OCI-LY1 (cell line): ENCODE data around the gene CEP152.

ENCODE experiments used
- H2AFZ ChIP-seq: fragments of 200-600 bp; sonication (generic), shearing (Covaris generic); 2 replicates; pipeline ENCODE4 v1.6.0; 2014; ENCODE audit warnings: antibody characterized with exemption, mild to moderate bottlenecking, low read length
- H3F3A ChIP-seq: fragments of 200-600 bp; sonication (generic), shearing (Covaris generic); 2 replicates; pipeline ENCODE4 v1.6.0; 2014; ENCODE audit warnings: mild to moderate bottlenecking, antibody characterized with exemption, low read length, moderate library complexity; ENCODE audit not compliant: insufficient read depth
- H3K27ac ChIP-seq: fragments of 200-600 bp; sonication (generic); 2 replicates; pipeline ENCODE4 v1.5.1; 2014; ENCODE audit warnings: low read length, mixed run types, mild to moderate bottlenecking, low read depth; ENCODE audit not compliant: poor library complexity, severe bottlenecking
- H3K27me3 ChIP-seq: fragments of 200-600 bp; sonication (generic); 2 replicates; pipeline ENCODE4 v1.6.0; 2014; ENCODE audit warnings: antibody characterized with exemption, mild to moderate bottlenecking, low read length, moderate library complexity; ENCODE audit not compliant: insufficient read depth
- H3K36me3 ChIP-seq: fragments of 200-600 bp; sonication (generic); 2 replicates; pipeline ENCODE4 v1.6.1; 2014; ENCODE audit warnings: mild to moderate bottlenecking, antibody characterized with exemption, low read length, moderate library complexity, mixed read lengths; ENCODE audit not compliant: insufficient read depth
- H3K4me1 ChIP-seq: fragments of 200-600 bp; sonication (generic); 2 replicates; pipeline ENCODE4 v1.5.1; 2014; ENCODE audit warnings: mild to moderate bottlenecking, low read length, moderate library complexity; ENCODE audit not compliant: insufficient read depth, severe bottlenecking
- H3K4me2 ChIP-seq: fragments of 200-600 bp; sonication (generic), shearing (Covaris generic); 2 replicates; pipeline ENCODE4 v1.6.1; 2014; ENCODE audit warnings: low read length
- H3K4me3 ChIP-seq: fragments of 200-600 bp; sonication (generic); 2 replicates; pipeline ENCODE4 v1.5.1; 2014; ENCODE audit warnings: low read length, low read depth, mild to moderate bottlenecking, mixed read lengths; ENCODE audit not compliant: poor library complexity, severe bottlenecking
- H3K79me2 ChIP-seq: fragments of 200-600 bp; shearing (Covaris generic); 2 replicates; pipeline ENCODE4 v1.6.1; 2016; ENCODE audit warnings: mixed run types, low read length, mixed read lengths; ENCODE audit not compliant: insufficient read depth
- H3K9ac ChIP-seq: fragments of 200-600 bp; sonication (generic), shearing (Covaris generic); 2 replicates; pipeline ENCODE4 v1.6.1; 2014; ENCODE audit warnings: mild to moderate bottlenecking, low read length, mixed read lengths
- H3K9me2 ChIP-seq: fragments of 200-600 bp; sonication (generic), shearing (Covaris generic); 2 replicates; pipeline ENCODE4 v1.6.1; 2014; ENCODE audit warnings: low read depth, mild to moderate bottlenecking, low read length, mixed read lengths
- H3K9me3 ChIP-seq: fragments of 200-600 bp; shearing (Covaris generic); 2 replicates; pipeline ENCODE4 v1.6.1; 2014; ENCODE audit warnings: low read length, mixed read lengths
- H4K20me1 ChIP-seq: fragments of 200-600 bp; sonication (generic), shearing (Covaris generic); 2 replicates; pipeline ENCODE4 v1.6.0; 2016; ENCODE audit warnings: mild to moderate bottlenecking, low read length; ENCODE audit not compliant: insufficient read depth
- EZH2 ChIP-seq: fragments of 200-600 bp; sonication (generic), shearing (Covaris generic); IDR thresholded peaks from 2 replicates; pipeline ENCODE4 v1.8.0; 2017; ENCODE audit warnings: borderline replicate concordance, mixed run types, mild to moderate bottlenecking, antibody characterized with exemption, low read length, moderate library complexity, mixed read lengths
- TF ChIP-seq, protein P1 (sequence below): fragments of 200-600 bp; sonication (generic), shearing (Covaris generic); IDR thresholded peaks from 2 replicates; pipeline ENCODE4 v1.5.1; 2017; ENCODE audit warnings: mild to moderate bottlenecking, antibody characterized with exemption, low read length, moderate library complexity, mixed read lengths

CEP152 gene

DNA sequence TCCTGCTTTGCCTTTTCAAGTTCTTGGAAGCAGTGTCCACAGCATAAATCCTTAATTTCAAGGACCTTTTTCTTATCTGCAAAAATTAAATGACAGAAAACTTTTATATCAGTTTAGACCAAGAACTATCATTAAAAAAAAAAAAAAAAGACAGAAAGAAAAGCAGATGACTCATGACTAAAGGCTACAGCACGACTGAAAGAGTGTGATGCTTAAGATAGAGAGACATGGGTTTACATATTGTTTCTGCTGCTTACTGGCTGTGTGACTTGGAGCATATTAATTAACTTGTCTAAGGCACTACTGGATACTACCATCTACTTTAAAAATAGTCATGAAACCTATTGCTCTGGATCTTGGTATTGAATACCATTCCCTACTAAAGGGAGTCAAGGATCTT, 62.3 kb downstream of the CEP152 start:
- H4K20me1 ChIP-seq, result no peaks in the 10 kb centered on the region

DNA sequence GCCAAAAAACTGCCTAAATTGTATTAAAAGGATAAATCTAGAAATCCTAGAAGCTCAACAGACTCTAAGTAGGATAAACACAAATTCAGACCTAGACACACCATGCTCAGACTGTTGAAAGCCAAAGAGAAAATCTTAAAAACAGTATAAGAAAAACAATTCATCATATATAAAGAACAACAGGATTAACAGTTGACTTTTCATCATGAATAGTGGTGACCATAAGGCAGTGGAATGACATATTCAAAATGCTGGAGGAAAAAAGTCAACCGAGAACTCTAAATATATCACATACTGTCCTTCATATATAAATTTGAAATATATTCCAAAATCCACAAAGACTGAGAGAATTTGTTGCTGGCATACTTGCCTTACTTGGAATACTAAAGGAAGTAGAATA, 77.3 kb downstream of the CEP152 start:
- Histone ChIP-seq H4K20me1 (no peaks in the 10 kb centered on the region), H3K79me2 (no peaks in the 10 kb centered on the region)
- TF ChIP-seq EZH2, result no peak
- TF ChIP-seq, protein P1, sequence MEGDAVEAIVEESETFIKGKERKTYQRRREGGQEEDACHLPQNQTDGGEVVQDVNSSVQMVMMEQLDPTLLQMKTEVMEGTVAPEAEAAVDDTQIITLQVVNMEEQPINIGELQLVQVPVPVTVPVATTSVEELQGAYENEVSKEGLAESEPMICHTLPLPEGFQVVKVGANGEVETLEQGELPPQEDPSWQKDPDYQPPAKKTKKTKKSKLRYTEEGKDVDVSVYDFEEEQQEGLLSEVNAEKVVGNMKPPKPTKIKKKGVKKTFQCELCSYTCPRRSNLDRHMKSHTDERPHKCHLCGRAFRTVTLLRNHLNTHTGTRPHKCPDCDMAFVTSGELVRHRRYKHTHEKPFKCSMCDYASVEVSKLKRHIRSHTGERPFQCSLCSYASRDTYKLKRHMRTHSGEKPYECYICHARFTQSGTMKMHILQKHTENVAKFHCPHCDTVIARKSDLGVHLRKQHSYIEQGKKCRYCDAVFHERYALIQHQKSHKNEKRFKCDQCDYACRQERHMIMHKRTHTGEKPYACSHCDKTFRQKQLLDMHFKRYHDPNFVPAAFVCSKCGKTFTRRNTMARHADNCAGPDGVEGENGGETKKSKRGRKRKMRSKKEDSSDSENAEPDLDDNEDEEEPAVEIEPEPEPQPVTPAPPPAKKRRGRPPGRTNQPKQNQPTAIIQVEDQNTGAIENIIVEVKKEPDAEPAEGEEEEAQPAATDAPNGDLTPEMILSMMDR, result no peak

More for the DNA sequence above, 62.3 kb downstream of the CEP152 start:
- Histone ChIP-seq H3K79me2 (no peaks in the 10 kb centered on the region), H3K9me3 (no peaks in the 10 kb centered on the region), H3K27me3 (no peaks in the 10 kb centered on the region), H3K36me3 (peaks cover 71% of the 10 kb centered on the region), H3K4me3 (no peak overlapping the region), H3K9ac (no peak overlapping the region), H3K4me2 (no peak overlapping the region), H3K27ac (no peak overlapping the region), H3F3A (no peaks in the 10 kb centered on the region), H2AFZ (no peak overlapping the region), H3K4me1 (no peaks in the 10 kb centered on the region), H3K9me2 (no peaks in the 10 kb centered on the region)
- no peak for TF ChIP-seq EZH2
- TF ChIP-seq, protein P1, result no peak

DNA sequence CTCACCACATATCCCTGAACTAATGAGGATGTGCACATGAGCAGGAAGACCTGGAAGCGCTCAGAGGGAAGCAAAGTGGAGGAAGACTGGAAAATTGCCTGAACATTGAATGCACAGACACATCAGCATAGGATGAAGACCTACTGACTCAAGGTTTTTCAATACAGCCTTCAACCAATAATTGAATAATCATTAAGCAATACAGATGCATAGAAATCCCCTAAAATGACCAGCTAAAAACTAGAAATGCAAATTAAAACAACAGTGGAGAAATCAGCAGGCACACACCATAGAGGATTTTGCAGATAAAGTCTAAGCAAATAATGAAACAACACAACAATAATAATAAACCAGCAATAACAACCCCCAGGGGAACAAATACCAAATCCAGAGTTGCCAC, 80.4 kb downstream of the CEP152 start:
- H3F3A ChIP-seq, result no peaks in the 10 kb centered on the region
- no peaks in the 10 kb centered on the region for H3K27me3 ChIP-seq
- H3K4me1 ChIP-seq, result no peaks in the 10 kb centered on the region
- H3K79me2 ChIP-seq, result no peaks in the 10 kb centered on the region
- H3K36me3 ChIP-seq, result peaks cover 22% of the 10 kb centered on the region
- H2AFZ ChIP-seq, result no peak overlapping the region
- H3K4me2 ChIP-seq, result no peak overlapping the region
- no peak overlapping the region for H3K4me3 ChIP-seq
- no peak overlapping the region for H3K9ac ChIP-seq
- no peak overlapping the region for H3K27ac ChIP-seq
- H4K20me1 ChIP-seq, result no peaks in the 10 kb centered on the region
- no peaks in the 10 kb centered on the region for H3K9me2 ChIP-seq
- H3K9me3 ChIP-seq, result peaks cover 3% of the 10 kb centered on the region; the same call in 1 of the 2 replicates
- TF ChIP-seq EZH2, result no peak
- TF ChIP-seq, protein P1, result no peak

More for the DNA sequence above, 77.3 kb downstream of the CEP152 start:
- Histone ChIP-seq H3K27me3 (no peaks in the 10 kb centered on the region), H3K9me3 (peaks cover 3% of the 10 kb centered on the region; the same call in 1 of the 2 replicates), H3K27ac (no peak overlapping the region), H3K9me2 (no peaks in the 10 kb centered on the region), H3F3A (no peaks in the 10 kb centered on the region), H2AFZ (no peak overlapping the region), H3K36me3 (peaks cover 32% of the 10 kb centered on the region), H3K4me3 (no peak overlapping the region), H3K4me2 (no peak overlapping the region), H3K4me1 (no peaks in the 10 kb centered on the region), H3K9ac (no peak overlapping the region)
